COLO668 (cell line): ENCODE measurements around the gene COX7A1.
"Not testable (repeated sequence)": the region's sequence is repeated elsewhere in the genome, so short reads cannot be mapped to it uniquely, and the experiment has no call there.

Source experiments
- DNase-seq: peaks from one replicate; lab custom pipeline; 2025; ENCODE audit not compliant: unreplicated experiment; lab: John Stamatoyannopoulos, UW

The COX7A1 gene

GRCh38 chr19:36142046-36142445 lies 10.2 kb downstream of the COX7A1 start:
- DNase-seq, result no peak

- peak; percentile 80 for DNase-seq
These were observed 11.0 kb downstream of the COX7A1 start for GRCh38 chr19:36141039-36141927.

GRCh38 chr19:36140304-36141038 lies 11.8 kb downstream of the COX7A1 start:
- peak; percentile 71 for DNase-seq

- peak; percentile 97 for DNase-seq
These were observed 12.6 kb downstream of the COX7A1 start, which contains the start of gene CAPNS1 for GRCh38 chr19:36139473-36140303. Gene CAPNS1, plus strand, starts transcription at chr19:36140066. Its CDS starts 946 bp downstream, at chr19:36141012.

GRCh38 chr19:36139120-36139472 lies 13.2 kb downstream of the COX7A1 start:
- no peak for DNase-seq

- DNase-seq, result peak; percentile 45
These were observed 15.1 kb downstream of the COX7A1 start for GRCh38 chr19:36136964-36137686.

- DNase-seq, result not testable (repeated sequence)
These were observed 17.4 kb downstream of the COX7A1 start for GRCh38 chr19:36134867-36135266.

GRCh38 chr19:36131221-36131620 lies 21.0 kb downstream of the COX7A1 start:
- not testable (repeated sequence) for DNase-seq

GRCh38 chr19:36128392-36128736 lies 23.9 kb downstream of the COX7A1 start:
- DNase-seq, result peak; percentile 41

GRCh38 chr19:36125557-36125956 lies 26.7 kb downstream of the COX7A1 start:
- DNase-seq, result no peak

- DNase-seq, result no peak
These were observed 30.6 kb downstream of the COX7A1 start for GRCh38 chr19:36121486-36122124.

- no peak for DNase-seq
These were observed 31.3 kb downstream of the COX7A1 start for GRCh38 chr19:36120984-36121358.

GRCh38 chr19:36120092-36120983 lies 31.9 kb downstream of the COX7A1 start:
- peak; percentile 94 for DNase-seq

- DNase-seq, result no peak
These were observed 36.0 kb downstream of the COX7A1 start for GRCh38 chr19:36116344-36116637.

GRCh38 chr19:36115453-36116343 lies 36.5 kb downstream of the COX7A1 start, which contains the start of gene TBCB:
Gene TBCB, plus strand, starts transcription at chr19:36115468. Its CDS starts 93 bp downstream, at chr19:36115561.
- peak; percentile 84 for DNase-seq

- DNase-seq, result peak; percentile 98
These were observed 37.4 kb downstream of the COX7A1 start, which contains the start of gene POLR2I for GRCh38 chr19:36114721-36115452. Gene POLR2I, minus strand, starts transcription at chr19:36114875. Its CDS starts 19 bp downstream, at chr19:36114856.
